Epithelial cell of proximal tubule (primary cell): Measurements from ENCODE around the gene DYNC2H1. TPM values are rescaled to one million over a fixed set of nuclear protein-coding genes. Genes with fewer than 3 reads are reported as not detected.

ENCODE experiments used
- DNase-seq: peaks from one replicate; pipeline ENCODE4 v3.0.0-alpha.2; 2011; ENCODE audit warnings: low read depth
- H3K4me3 ChIP-seq: 2 replicates; pipeline ENCODE4 v1.5.1; 2011; ENCODE audit warnings: low read depth, mild to moderate bottlenecking, low read length
- total RNA-seq: library from RNA; depleted of rRNA; stranded (reverse); fragments of >200 nt; gene quantifications from 2 replicates; pipeline ENCODE4 v1.2.3, GENCODE V29; 2015
- TF ChIP-seq, protein P1 (sequence below): conservative IDR thresholded peaks from 2 replicates; pipeline ENCODE4 v1.5.1; 2012; ENCODE audit warnings: low read depth, mild to moderate bottlenecking, low read length

The DYNC2H1 gene
- total RNA-seq, 1 donor from 2014 or later, result 13.5 TPM

DNA sequence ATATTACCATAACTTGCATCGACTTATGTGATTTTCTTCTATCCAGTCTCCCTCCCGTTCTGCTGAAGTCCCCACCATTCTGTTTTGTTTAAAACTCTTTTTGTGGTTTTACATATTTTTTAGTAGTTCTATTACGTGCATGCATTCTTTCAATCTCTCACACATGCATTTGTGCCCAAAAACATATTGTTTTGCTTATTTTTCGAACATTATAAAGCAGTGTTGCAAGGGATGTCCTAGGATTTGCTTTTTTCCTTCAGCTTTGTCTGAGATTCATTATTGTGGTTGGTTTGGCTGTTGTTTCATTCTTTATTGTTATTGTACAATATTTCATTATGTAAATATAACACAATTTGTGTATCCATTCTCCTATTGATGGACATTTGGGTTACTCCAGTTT lies 235.7 kb downstream of the DYNC2H1 start:
- no peak overlapping the region for H3K4me3 ChIP-seq
- TF ChIP-seq, protein P1, sequence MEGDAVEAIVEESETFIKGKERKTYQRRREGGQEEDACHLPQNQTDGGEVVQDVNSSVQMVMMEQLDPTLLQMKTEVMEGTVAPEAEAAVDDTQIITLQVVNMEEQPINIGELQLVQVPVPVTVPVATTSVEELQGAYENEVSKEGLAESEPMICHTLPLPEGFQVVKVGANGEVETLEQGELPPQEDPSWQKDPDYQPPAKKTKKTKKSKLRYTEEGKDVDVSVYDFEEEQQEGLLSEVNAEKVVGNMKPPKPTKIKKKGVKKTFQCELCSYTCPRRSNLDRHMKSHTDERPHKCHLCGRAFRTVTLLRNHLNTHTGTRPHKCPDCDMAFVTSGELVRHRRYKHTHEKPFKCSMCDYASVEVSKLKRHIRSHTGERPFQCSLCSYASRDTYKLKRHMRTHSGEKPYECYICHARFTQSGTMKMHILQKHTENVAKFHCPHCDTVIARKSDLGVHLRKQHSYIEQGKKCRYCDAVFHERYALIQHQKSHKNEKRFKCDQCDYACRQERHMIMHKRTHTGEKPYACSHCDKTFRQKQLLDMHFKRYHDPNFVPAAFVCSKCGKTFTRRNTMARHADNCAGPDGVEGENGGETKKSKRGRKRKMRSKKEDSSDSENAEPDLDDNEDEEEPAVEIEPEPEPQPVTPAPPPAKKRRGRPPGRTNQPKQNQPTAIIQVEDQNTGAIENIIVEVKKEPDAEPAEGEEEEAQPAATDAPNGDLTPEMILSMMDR, result no peak
- no peak for DNase-seq

DNA sequence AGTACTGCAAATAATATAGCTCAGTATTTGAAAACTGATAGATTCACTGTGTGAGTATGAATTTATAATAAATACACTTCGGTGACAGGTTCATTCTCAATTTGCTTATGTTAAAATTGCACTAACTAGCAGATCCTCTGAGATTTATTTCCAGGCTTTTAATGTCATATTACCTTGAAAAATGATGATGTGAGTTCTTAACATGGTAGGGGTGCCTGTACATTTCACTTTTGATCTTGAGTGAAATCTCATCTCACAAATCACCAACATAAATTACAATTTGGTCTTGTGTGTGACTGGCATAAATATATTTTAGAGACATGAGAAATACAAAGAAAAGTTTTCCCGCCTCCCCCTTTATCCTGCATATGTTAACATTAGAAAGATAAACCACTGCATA lies 240.4 kb downstream of the DYNC2H1 start:
- TF ChIP-seq, protein P1, result no peak
- no peak overlapping the region for H3K4me3 ChIP-seq
- DNase-seq, result no peak

DNA sequence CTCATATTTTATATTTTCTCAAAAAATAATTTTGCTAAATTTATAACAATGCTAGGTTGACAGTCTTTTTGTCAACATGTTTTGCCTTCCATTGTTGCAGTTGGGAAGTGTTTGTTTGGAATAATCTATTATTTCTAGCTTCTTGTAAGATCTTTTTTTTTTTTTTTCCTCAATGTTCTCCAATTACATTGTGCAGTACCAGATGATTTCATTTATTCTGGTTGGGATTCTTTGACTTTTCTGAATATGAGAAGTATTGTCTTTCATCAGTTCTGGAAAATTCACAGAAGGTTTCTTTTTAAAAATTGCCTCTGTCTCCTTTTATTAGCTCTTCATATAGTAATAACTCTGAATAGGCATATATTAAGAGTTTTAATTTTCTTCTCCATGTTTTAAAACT lies 245.4 kb downstream of the DYNC2H1 start:
- no peak for DNase-seq
- no peak overlapping the region for H3K4me3 ChIP-seq
- TF ChIP-seq, protein P1, result no peak

DNA sequence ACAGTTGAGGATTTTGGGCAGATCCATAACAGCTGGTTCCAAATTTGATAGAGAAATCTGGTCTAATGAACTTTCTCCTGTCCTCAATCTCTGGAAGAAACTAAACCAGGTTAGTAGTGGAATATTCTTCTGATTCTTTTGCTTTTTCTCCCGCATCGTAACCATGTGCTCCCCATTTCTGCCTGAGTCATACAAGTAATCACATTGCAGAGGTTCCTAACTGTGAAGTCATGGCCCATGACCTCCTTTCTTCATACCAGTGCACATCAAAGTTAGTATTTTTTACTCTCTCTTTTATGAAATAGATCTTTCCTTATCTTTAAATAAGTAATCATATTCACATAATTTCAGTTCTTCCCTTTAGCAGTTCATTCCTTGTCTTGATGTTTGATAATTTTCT lies 249.0 kb downstream of the DYNC2H1 start:
- H3K4me3 ChIP-seq, result no peak overlapping the region
- DNase-seq, result peak; percentile 48
- TF ChIP-seq, protein P1, result no peak

DNA sequence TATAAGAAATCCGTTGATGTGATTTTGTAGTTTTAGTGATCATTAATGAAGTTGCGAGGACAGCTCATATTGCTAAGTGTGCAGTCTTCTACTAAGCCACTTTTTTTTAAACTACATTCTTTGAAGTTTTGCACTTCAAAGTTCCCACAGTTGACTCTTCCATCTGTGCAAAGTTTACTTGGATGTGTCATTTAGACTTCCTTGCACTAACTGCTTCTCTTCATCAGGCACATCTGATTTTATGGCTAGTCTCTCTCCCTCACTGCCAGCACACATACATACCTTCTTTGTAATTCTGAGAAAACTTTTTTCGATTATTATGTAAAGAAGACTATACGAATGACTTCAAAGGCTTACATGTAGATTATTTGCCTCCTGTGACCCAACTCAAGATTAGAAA lies 250.0 kb downstream of the DYNC2H1 start:
- TF ChIP-seq, protein P1, result no peak
- DNase-seq, result no peak
- H3K4me3 ChIP-seq, result no peak overlapping the region

DNA sequence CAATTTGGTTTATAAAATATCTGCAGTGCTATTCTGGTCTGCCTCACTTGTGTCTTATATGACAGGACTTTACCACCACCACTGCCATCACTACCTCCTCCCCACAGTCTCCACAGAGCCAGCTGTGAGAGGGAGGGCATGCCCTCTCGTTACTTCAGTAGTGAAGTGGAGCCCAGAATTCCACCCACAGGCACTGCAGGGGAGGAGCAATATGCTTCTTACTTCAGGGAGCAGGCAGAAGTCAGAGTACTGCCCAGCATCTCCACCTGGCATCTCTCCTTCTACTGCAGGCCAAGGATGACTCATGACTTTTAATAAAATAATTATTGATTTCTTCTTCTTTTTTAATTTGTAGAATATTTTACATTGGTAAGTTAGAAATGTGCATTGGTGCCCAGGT lies 255.5 kb downstream of the DYNC2H1 start:
- no peak overlapping the region for H3K4me3 ChIP-seq
- DNase-seq, result no peak
- TF ChIP-seq, protein P1, result no peak

DNA sequence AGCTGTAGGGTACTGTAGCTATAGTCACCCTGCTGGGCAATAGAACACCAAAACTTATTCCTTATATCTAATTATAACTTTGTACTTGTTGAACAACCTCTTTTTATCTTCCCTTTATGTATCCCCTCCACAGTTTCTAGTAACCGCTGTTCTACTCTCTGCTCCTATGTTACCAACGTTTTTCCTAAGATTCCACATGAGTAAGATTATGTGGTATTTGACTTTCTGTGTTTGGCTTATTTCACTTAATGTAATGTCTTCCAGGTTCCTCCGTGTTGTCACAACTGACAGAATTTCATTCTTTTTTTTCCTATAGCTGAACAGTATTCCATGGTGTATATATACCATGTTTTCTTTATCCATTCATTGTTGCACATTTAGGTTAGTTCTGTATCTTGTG lies 258.4 kb downstream of the DYNC2H1 start:
- H3K4me3 ChIP-seq, result no peak overlapping the region
- no peak for DNase-seq
- TF ChIP-seq, protein P1, result no peak
